ENCODE data around the gene CDH13.

The CDH13 gene

GRCh38 chr16:83802554-83803205 lies 1175.9 kb downstream of the CDH13 start:
- no peak for DNase-seq

- no peak for DNase-seq
These were observed 1177.0 kb downstream of the CDH13 start for GRCh38 chr16:83803811-83804210.

DNA sequence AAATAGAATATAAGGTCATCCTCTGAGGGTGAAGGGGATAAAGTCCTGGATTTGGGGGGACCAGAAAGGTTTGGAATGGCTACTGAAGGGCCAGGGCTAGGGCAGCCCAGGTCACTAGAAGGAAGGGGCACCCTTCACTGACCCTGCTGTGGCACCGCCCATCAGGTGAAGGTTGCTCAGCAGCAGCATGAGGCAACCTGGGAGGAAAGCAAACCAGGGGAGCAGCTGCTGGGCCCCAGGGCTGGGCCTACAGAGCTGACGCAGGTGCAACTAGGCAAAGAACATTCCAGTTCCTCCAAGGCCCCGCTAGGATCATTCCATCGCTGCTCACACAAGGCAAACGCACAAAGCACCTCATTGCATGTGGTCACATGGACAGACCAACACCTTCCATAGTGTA lies 1177.6 kb downstream of the CDH13 start:
- DNase-seq, result no peak

DNA sequence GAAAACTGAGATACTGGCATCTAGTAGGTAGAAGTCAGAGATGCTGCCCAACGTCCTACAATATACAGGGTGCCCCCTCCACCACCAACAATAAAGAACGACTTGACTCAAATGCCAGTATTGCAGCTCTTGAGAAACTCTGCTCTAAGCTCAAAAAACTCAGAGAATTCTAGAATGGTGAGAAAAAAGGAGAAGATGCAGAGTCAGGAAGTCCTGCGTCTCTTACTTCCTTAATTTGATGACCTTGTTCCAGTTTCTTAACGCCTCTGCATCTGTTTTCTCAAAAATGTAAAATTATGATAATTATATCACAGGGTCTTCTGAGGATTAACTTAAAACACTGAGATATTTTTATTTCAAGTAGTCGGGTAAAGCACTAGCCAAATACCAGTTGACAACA lies 1179.3 kb downstream of the CDH13 start:
- no peak for DNase-seq

DNA sequence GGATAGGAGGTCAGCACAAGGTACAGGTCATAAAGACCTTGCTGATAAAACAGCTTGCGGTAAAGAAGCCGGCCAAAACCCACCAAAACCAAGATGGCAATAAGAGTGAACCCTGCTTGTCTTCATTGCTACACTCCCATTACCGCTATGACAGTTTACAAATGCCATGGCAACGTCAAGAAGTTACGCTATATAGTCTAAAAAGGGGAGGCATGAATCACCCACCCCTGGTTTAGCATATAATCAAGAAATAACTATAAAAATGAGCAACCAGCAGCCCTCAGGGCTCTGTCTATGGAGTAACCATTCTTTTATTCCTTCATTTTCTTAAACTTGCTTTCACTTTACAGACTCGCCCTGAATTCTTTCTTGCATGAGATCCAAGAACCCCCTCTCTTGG lies 1180.0 kb downstream of the CDH13 start:
- no peak for DNase-seq

DNA sequence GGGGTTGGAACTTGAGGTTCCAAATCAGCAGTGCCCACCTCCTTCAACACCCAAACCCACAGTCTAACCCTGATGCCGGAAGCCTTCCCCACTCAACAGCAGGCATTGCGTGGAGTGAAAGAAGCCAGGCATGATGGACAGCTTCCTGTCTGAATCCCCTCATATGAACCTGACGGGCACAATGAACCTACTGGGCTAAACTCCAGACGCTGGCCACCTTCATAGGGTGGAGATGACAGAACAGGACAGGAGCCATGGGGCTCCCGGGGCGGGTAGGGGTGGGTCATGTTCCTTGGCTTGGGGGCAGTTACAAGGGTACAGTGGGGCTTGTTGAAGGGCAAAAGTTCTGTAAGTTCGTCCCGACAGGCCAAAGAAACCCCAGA lies 1180.5 kb downstream of the CDH13 start:
- DNase-seq, result no peak

GRCh38 chr16:83807710-83808572 lies 1181.2 kb downstream of the CDH13 start, which contains the start of gene HSBP1:
HSBP1 (plus strand) TSS chr16:83807978; CDS start chr16:83808077, 99 bp downstream.
- DNase-seq, result peak; percentile 83

GRCh38 chr16:83808573-83809014 lies 1181.8 kb downstream of the CDH13 start:
- DNase-seq, result peak; percentile 19

DNA sequence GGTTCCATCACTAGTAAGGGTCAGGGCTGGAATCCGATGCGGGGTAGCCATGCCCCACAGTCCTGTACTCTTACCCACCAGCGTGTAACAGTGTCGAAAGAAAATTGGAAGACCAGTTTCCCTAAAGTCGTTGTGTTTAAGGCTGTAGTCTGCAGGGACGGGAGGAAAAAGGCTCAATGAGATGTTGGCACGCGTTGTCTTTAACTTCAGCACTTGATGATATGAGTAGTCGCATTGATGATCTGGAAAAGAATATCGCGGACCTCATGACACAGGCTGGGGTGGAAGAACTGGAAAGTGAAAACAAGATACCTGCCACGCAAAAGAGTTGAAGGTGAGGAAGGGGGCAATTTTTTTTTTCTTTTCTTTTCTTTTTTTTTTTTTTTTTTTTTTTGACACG lies 1182.3 kb downstream of the CDH13 start:
- no peak for DNase-seq

DNA sequence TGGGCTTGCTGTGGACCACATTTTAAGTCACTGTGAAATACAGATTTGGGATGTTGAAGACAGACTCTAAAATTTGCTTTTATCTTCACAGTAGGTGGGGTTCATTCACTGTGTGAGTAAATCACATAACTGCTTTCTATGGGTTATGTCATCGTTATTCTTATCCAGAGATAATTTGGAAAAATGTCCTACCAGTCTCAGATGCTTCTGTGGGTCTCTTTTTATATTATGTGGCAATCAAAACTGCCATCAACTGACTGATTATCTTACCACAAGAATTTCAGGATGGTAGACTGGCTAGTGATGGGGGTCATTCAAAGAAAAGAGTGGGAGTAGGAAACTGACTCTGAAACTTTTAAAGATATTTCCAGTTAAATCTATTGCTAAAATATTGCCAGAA lies 1184.1 kb downstream of the CDH13 start:
- peak; percentile 41 for DNase-seq

DNA sequence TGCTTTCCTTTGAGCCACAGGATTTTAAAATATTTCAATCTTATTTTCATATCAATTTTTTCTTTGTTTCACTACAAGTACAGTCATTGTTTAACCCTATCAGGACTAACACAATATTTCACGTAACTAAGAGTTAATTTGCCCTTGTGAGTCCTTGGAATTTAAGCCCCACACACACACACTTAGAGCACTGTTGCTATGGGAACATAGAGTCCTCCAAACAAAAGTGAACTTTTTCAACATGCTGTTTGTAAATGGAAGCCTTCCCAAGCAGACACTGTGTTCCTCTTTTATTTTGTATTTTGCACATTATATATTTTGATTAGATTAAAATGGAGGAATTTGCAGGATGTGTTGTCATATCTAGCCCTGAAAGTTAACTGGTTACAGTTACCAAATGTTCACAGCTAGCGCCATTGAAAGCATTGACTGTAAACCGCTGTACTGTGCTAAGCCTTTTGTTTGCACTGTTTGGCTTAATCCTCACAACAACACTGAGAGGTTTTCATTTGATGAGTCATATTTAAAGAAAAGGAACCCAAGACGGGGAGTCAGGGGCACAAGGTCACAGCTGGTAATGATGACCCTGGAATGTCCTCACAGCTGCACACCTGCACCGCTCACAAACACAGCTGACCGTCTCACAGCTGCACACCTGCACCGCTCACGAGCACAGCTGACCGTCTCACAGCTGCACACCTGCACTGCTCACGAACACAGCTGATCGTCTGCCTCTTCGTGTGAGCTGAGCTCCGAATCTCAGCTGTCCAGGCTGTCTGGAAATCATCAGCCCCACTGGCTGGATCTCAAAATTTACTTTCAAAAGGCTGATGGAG lies 1187.3 kb downstream of the CDH13 start:
- peak; percentile 71 for DNase-seq

GRCh38 chr16:83814659-83814985 lies 1187.9 kb downstream of the CDH13 start:
- no peak for DNase-seq

DNA sequence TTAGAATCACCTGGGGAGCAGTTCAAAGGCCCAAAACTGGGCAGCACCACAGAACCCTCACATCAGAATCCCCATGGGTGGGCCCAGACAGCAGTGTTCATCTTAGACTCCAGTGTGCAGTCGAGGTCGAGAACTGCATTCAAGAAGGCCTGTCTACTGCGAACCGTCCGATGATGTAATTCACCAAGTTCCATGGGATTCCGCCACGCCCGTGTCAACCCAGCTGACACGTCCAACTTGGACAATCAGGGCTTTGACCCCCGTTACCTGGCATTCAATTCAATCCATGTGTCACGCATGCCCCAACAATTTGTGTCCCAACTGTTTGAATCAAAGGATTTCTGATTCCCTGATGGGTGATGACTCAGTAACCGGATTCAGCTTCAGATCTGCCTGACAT lies 1190.3 kb downstream of the CDH13 start:
- DNase-seq, result no peak

DNA sequence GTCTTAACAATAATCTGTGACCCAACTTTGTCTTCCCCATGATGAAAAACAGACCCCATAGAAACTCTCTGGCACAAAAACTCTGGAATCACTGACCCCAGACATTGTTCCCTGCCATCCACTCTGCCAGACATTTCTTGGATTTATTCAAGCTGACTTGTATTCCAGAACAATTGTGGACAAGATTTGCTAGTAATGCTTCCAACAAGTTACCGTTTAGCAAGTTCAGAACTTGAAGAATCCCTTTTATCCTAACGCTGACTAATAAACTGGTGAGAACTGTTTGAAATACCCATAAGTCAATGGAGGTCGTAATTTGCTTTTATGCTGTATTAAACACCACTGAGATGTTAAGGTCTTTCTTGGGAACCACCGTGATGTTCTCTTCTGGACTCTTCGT lies 1191.5 kb downstream of the CDH13 start:
- DNase-seq, result no peak

DNA sequence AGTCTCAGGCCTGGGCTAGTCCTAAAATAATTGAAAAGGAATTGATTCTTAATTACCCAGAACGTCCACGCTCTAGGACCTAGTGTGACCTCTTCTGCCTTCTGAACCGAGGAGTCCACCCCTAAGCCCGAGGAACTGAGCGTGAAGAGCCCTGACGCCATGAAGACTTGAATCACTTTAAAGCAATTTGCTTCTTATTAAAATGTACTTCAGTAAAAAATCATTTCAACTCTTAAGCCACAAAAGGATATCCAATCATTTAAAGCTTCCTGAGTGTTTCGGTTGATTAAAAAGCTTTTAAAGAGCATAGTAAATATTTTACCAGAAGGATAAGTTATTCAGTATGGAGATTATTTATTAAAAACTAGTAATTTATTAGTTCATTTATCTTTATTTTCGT lies 1192.6 kb downstream of the CDH13 start:
- no peak for DNase-seq

DNA sequence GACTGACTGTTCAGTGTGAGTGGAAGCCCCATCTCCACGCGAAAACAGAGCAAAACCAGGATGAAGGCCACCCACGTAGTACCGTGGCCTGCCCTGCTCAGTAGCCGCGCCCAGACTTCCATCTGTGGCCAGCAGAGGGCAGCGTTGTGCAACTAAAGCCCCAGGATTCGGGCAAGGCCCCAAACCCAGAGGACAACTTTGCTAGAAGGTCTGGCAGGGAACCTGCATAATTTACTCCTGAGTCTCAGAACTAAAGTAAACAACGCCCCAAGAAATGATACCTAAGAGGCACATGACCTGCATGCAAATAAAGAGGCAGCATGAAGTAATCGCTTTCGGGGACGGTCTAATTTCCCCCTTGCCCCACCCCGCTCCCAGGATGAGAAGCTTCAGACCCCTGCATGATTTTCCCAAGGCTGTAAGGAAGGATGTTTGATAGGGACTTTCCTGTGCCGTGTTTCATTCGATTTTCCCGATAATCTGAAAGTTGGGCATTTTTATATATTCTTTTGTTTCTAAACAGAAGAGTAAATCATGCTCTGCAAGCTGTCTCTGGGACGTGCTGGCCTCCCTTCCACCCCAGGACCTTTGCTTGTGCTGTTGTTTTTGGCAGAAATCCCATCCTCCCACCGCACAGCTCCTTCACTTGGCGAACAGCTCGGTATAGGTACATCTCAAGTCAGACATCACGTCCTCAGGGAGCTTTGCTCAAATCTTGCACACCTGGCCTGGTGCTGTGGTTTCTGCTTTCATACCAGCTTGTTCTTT lies 1199.6 kb downstream of the CDH13 start:
- DNase-seq, result peak; percentile 46

- DNase-seq, result no peak
These were observed 1203.5 kb downstream of the CDH13 start for GRCh38 chr16:83830091-83830768.

DNA sequence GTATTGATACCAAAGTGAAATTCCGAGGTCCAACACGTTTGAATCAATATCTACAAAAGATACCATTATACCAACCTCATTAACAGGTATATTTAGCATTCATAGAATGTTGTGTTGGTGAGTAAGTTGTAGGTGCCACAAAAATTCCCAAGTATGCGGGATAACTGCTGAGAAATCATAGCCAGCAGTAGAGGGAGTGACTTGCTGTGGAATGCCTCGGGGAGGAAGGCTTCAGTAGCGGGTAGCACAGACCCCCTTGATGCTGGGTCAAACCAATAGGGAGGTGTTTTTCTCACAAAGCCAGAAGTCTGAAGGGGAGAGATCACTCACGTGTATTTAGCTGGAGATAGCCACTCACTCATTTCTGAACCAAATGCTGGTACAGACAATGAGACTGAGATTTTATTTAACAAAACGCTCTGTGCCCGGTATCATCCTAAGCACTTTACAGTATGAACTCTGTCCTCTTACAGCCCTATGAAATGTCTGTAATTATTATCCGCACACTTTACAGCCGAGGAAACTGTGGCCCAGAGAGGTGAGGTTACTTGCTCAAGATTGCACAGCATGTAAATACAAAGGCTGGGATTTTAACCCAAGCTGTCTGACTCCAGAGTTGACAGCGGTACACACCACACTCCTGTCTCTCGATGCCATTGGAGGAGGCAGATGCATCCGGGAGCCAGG lies 1204.1 kb downstream of the CDH13 start:
- DNase-seq, result no peak

DNA sequence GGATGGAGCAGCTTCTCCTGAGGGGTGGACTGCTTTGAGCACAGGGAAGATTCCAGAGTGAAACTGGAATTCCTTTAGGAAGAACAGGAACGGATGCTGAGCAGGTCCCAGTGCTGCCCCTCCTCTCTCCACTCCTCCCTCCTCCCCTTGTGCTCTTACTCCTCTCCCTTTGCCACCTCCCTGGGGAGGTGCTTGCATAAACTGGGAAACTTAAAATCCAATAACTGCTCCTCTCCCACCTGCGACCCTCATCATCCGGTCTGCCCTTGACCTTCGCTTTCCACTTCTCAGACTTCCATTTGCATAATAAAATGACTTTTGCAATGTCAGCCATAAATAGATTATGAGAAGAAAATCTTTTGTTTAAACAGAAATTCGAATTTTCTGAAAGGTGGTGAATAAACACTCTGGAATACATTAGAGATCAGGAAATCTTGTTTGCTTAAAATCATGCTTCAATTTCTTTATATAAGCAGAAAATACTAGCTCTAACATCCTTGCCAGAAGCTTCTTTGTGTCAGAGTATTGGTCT lies 1204.8 kb downstream of the CDH13 start:
- DNase-seq, result no peak

GRCh38 chr16:83833921-83834320 lies 1207.2 kb downstream of the CDH13 start:
- DNase-seq, result no peak

All from kidney glomerular epithelial cell (primary cell).